ENCODE results near the gene KSR1. TPM values are rescaled to one million over a fixed set of nuclear protein-coding genes. Genes with fewer than 3 reads are reported as not detected.

The KSR1 gene
- total RNA-seq, 2 donors from 2014 or later = 33.7 to 46.3 TPM

DNA sequence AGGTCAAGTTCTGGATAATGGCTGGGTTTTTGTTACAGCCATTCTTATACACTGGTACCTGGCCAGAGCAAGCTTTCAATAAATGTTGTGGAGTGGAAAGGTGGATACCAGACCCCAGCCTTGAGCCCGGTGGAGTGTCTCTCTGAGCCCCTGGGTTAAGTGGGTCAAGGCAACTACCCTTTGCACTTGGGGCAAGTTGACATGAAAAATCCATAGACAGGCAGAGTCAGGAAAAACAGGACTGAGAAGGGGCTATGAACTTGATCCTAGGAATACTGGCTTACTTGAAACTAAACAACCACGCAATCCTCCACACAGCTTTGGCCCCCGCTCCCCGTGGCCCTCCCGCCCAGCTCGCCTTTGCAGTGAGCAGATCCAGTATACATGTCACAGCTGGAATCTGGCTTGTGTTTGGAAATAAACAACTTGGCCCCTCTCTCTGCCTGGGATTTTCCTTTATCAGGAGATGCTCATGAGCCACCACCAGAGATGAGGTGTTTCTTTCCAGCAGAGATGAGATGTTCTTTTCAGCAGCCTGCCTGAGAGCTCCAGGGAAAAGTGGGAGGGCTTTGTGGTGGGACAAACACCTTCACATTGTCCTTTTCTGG is 65.9 kb downstream of the KSR1 start:
- Histone ChIP-seq H3K9me3 (ENCODE audit: control insufficient read depth, low read length) (no peaks in the 10 kb centered on the region), H3K27me3 (ENCODE audit: control insufficient read depth, insufficient read depth, low read length, poor library complexity, severe bottlenecking) (no peaks in the 10 kb centered on the region), H3K27ac (ENCODE audit: low read depth, low read length) (no peak overlapping the region), H3K4me3 (ENCODE audit: low read length) (no peak overlapping the region), H3K9ac (ENCODE audit: extremely low read depth, low read length, poor library complexity, severe bottlenecking) (no peak overlapping the region), H3K4me1 (ENCODE audit: control insufficient read depth, insufficient read depth, low read length) (peaks cover 15% of the 10 kb centered on the region), H3K36me3 (ENCODE audit: control insufficient read depth, insufficient read depth, low read length) (no peaks in the 10 kb centered on the region)
- DNase-seq = no peak
- Mint-ChIP-seq H3K9me3 (no peaks in the 10 kb centered on the region), H3K27me3 (ENCODE audit: insufficient read depth) (peaks cover 4% of the 10 kb centered on the region), H3K4me1 (peaks cover 64% of the 10 kb centered on the region), H3K4me3 (no peak overlapping the region), H3K27ac (no peak overlapping the region), H3K36me3 (ENCODE audit: low read depth) (no peaks in the 10 kb centered on the region)
- TF ChIP-seq, protein P1, sequence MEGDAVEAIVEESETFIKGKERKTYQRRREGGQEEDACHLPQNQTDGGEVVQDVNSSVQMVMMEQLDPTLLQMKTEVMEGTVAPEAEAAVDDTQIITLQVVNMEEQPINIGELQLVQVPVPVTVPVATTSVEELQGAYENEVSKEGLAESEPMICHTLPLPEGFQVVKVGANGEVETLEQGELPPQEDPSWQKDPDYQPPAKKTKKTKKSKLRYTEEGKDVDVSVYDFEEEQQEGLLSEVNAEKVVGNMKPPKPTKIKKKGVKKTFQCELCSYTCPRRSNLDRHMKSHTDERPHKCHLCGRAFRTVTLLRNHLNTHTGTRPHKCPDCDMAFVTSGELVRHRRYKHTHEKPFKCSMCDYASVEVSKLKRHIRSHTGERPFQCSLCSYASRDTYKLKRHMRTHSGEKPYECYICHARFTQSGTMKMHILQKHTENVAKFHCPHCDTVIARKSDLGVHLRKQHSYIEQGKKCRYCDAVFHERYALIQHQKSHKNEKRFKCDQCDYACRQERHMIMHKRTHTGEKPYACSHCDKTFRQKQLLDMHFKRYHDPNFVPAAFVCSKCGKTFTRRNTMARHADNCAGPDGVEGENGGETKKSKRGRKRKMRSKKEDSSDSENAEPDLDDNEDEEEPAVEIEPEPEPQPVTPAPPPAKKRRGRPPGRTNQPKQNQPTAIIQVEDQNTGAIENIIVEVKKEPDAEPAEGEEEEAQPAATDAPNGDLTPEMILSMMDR (conservative IDR thresholded peaks at IDR 0.05) = no peak
- WGBS, 2 experiments (ENCODE audit: insufficient coverage in 1 of 2, insufficient read length in 1 of 2) = 78 to 92% methylated on average over 1 to 6 of the region's 6 CpGs

DNA sequence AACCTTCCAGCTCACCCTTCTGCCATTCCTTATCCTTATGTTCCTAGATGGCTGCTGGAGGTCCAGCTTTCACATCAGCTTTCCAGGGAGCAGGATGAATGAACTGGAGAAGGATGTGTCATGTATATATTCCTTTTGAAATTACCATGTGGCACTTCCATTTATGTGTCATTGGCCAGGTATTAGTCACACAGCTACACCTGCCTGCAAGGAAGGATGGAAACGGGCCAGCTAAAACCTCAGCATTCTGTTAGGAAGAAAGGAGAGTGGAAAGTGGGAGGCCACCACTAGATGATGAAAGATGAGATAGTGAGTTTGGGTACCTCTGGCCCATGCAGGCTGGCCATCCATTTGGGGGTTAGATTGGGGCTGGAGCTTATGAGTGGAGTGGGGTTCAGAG is 67.5 kb downstream of the KSR1 start:
- Mint-ChIP-seq H3K27me3 (ENCODE audit: insufficient read depth) (no peaks in the 10 kb centered on the region), H3K4me3 (no peak overlapping the region), H3K36me3 (ENCODE audit: low read depth) (no peaks in the 10 kb centered on the region), H3K27ac (no peak overlapping the region), H3K4me1 (peaks cover 53% of the 10 kb centered on the region), H3K9me3 (no peaks in the 10 kb centered on the region)
- DNase-seq = no peak
- no peak overlapping the region for H3K27ac ChIP-seq (ENCODE audit: low read depth, low read length)
- H3K27me3 ChIP-seq (ENCODE audit: control insufficient read depth, insufficient read depth, low read length, poor library complexity, severe bottlenecking) = no peaks in the 10 kb centered on the region
- no peak overlapping the region for H3K9ac ChIP-seq (ENCODE audit: extremely low read depth, low read length, poor library complexity, severe bottlenecking)
- no peaks in the 10 kb centered on the region for H3K36me3 ChIP-seq (ENCODE audit: control insufficient read depth, insufficient read depth, low read length)
- TF ChIP-seq, protein P1 (conservative IDR thresholded peaks at IDR 0.05) = no peak
- 89 to 95% methylated on average over 1 of the region's 1 CpG for WGBS, 2 experiments (ENCODE audit: insufficient coverage in 1 of 2, insufficient read length in 1 of 2)
- no peak overlapping the region for H3K4me3 ChIP-seq (ENCODE audit: low read length)
- no peaks in the 10 kb centered on the region for H3K9me3 ChIP-seq (ENCODE audit: control insufficient read depth, low read length)
- H3K4me1 ChIP-seq (ENCODE audit: control insufficient read depth, insufficient read depth, low read length) = peaks cover 15% of the 10 kb centered on the region

DNA sequence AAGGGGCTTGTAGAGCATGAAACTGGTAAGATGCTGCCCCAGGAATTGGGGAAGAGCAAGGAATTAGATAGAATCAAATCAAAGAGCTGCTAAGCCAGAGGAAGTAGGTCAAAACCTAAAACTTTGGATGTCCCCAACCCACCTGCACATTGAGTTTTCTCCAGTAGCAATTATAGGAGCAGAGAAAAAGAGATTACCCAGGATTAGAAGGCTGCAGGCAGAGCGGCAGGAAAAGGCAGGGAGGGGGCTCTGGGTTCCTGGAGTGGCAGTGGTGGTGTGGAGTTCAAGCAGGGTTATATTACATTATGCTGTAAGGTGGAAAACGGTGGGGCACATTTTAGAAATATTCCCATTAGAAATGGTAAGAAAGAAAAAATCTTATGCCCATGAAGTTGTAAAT is 68.3 kb downstream of the KSR1 start:
- H3K9me3 Mint-ChIP-seq = no peaks in the 10 kb centered on the region
- Histone ChIP-seq H3K4me3 (ENCODE audit: low read length) (no peak overlapping the region), H3K9ac (ENCODE audit: extremely low read depth, low read length, poor library complexity, severe bottlenecking) (no peak overlapping the region), H3K4me1 (ENCODE audit: control insufficient read depth, insufficient read depth, low read length) (peaks cover 19% of the 10 kb centered on the region), H3K36me3 (ENCODE audit: control insufficient read depth, insufficient read depth, low read length) (no peaks in the 10 kb centered on the region), H3K27me3 (ENCODE audit: control insufficient read depth, insufficient read depth, low read length, poor library complexity, severe bottlenecking) (no peaks in the 10 kb centered on the region), H3K27ac (ENCODE audit: low read depth, low read length) (no peak overlapping the region), H3K9me3 (ENCODE audit: control insufficient read depth, low read length) (no peaks in the 10 kb centered on the region)
- H3K4me1 Mint-ChIP-seq = peaks cover 53% of the 10 kb centered on the region
- 80 to 82% methylated on average over 2 of the region's 2 CpGs for WGBS, 2 experiments (ENCODE audit: insufficient coverage in 1 of 2, insufficient read length in 1 of 2)
- H3K4me3 Mint-ChIP-seq = no peak overlapping the region
- H3K27me3 Mint-ChIP-seq (ENCODE audit: insufficient read depth) = no peaks in the 10 kb centered on the region
- TF ChIP-seq, protein P1 (conservative IDR thresholded peaks at IDR 0.05) = no peak
- no peak for DNase-seq
- no peaks in the 10 kb centered on the region for H3K36me3 Mint-ChIP-seq (ENCODE audit: low read depth)
- H3K27ac Mint-ChIP-seq = no peak overlapping the region
